GM12892 (cell line): ENCODE measurements around the gene TMEM62.

Experiments used
- POLR2A ChIP-seq: IDR thresholded peaks from 2 replicates; pipeline ENCODE4 v1.6.1; 2011; ENCODE audit warnings: low read depth, low read length, control low read depth
- POLR2AphosphoS5 ChIP-seq: IDR thresholded peaks from 2 replicates; pipeline ENCODE4 v1.6.1; 2011; ENCODE audit warnings: low read depth, low read length, control low read depth
- TAF1 ChIP-seq: IDR thresholded peaks from 2 replicates; pipeline ENCODE4 v1.6.1; 2011; ENCODE audit warnings: low read depth, mild to moderate bottlenecking, control low read depth, low read length, borderline replicate concordance

DNA sequence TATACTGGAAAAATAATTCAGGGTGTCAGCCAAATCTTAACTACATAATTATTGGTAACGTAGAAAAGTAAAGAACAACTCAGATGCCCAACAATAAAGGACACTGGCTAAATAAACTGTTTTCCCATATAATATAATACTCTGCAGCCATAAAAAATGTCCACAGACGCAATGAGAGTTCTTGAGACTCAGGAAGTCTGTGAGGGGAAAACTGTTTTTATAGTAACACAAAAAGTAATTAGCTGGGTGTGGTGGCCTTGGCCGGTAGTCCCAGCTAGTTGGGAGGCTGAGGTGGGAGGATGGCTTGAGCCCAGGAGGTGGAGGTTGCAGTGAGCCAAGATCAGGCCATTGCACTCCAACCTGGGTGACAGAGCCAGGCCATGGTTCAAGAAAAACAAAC lies 22.0 kb upstream of the TMEM62 start:
- no peak for TF ChIP-seq POLR2A
- no peak for TF ChIP-seq POLR2AphosphoS5
- TF ChIP-seq TAF1, result no peak
